Omental fat pad (tissue), 4 donors: ENCODE data around the gene FKBP2. TPM values are rescaled to one million over a fixed set of nuclear protein-coding genes. Genes with fewer than 3 reads are reported as not detected.

Experiments used
- ATAC-seq: fragments of 150-250 bp; one replicate; pipeline ENCODE4 v1.9.1; 2016; ENCODE audit warnings: mild to moderate bottlenecking, moderate library complexity; ENCODE audit not compliant: low FRiP score
- DNase-seq: peaks from one replicate; pipeline ENCODE4 v3.0.0-alpha.2; 2019; ENCODE audit warnings: low spot score
- total RNA-seq, 4 donors: library from RNA; depleted of rRNA; stranded (reverse); fragments of >200 nt; gene quantifications; one replicate each; pipeline ENCODE4 v1.1.0, GENCODE V29; 2016
- TF ChIP-seq, protein P1 (sequence below), 3 donors: fragments of 450-650 bp; IDR thresholded peaks; one replicate each; pipeline ENCODE4 v1.5.1; 2016 to 2017; ENCODE audit warnings: antibody characterized with exemption in 3 of 3, mild to moderate bottlenecking in 3 of 3, moderate library complexity in 2 of 3

FKBP2 gene
- total RNA-seq, 4 donors from 2014 or later, result 41.8 to 78.5 (median 49.5) TPM

DNA sequence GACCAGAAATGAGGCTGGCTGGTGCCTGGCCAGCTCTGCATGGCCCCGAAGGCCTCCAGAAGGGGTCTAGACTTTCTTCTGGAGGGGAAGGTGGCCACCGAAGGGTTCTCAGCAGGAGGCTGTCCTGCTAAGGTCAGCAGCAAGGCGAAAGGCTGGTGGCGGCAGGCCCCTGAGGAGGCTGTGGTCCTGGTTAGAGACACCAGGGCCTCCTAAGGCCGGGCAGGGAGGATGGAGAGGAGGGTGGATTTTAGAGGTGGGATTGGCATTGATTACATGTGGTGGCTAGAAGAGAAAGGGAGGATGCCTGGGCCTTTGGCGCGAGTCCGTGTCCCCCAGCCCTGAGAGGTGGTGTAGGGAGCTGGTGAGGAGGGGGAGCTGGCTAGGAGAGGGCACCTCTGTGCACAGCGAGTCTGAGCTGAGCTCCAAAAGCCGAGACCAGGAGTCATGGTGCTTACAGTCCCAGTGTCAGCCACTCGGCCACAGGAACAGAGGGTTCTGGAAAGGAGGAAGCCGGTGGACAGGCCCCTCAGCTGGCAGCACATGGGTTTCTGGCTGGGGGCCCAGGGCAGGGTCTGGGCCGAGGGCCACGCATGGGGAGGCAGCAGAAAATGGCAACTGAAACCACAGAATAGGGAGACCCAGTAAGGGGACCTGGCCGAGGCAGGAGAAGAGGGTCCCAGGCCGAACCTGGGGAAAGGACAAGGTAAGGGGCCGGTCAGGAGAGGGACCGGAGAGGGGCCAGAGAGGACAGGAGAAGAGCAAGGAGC is 31.9 kb upstream of the FKBP2 start:
- no peak for ATAC-seq
- TF ChIP-seq, protein P1, sequence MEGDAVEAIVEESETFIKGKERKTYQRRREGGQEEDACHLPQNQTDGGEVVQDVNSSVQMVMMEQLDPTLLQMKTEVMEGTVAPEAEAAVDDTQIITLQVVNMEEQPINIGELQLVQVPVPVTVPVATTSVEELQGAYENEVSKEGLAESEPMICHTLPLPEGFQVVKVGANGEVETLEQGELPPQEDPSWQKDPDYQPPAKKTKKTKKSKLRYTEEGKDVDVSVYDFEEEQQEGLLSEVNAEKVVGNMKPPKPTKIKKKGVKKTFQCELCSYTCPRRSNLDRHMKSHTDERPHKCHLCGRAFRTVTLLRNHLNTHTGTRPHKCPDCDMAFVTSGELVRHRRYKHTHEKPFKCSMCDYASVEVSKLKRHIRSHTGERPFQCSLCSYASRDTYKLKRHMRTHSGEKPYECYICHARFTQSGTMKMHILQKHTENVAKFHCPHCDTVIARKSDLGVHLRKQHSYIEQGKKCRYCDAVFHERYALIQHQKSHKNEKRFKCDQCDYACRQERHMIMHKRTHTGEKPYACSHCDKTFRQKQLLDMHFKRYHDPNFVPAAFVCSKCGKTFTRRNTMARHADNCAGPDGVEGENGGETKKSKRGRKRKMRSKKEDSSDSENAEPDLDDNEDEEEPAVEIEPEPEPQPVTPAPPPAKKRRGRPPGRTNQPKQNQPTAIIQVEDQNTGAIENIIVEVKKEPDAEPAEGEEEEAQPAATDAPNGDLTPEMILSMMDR (IDR thresholded peaks at IDR 0.05), result no peak
- DNase-seq, result no peak

DNA sequence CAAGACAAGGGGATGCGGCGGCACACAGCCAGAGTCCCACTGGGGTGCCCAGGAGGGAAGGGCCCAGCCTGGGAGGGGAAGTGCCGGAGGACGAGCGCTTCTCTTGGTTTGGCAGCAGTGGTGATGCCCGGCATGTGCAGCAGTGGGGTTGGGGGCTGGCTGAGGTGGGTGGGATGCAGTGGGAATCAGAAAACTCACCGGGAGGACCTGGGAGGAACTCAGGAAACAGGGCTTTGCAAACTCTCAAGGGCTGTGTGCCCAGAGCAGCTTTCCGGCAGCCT is 31.4 kb upstream of the FKBP2 start:
- no peak for DNase-seq
- TF ChIP-seq, protein P1 (IDR thresholded peaks at IDR 0.05), result no peak
- ATAC-seq, result no peak

- TF ChIP-seq, protein P1 (IDR thresholded peaks at IDR 0.05), result no peak
- no peak for DNase-seq
- no peak for ATAC-seq
Measured at GRCh38 chr11:64210301-64211020, 30.4 kb upstream of the FKBP2 start.

DNA sequence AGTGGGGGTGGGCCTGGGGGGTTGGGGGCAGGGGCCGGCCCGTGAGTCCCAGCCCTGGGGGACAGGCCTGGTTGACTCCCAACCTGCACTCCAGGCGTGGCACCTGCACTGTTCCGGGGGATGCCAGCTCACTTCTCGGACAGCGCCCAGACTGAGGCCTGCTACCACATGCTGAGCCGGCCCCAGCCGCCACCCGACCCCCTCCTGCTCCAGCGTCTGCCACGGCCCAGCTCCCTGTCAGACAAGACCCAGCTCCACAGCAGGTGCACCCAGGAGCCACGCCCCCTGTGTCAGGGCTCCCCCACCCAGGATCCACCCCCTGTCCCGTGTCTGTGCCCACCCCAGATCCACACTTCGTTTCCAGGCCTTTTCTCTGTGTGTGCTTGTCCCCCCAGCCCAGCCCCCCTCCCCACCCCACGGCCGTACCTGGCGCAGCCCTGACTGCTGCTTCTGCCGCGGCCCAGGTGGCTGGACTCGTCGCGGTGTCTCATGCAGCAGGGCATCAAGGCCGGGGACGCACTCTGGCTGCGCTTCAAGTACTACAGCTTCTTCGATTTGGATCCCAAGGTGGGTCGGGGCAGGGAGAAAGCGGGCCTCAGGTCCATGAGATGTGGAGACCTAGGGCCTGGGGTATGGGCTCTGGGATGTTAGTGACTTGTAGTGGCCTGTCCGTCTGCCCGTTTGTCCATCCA is 29.6 kb upstream of the FKBP2 start:
- no peak for ATAC-seq
- TF ChIP-seq, protein P1 (IDR thresholded peaks at IDR 0.05), result no peak
- DNase-seq, result no peak

- TF ChIP-seq, protein P1 (IDR thresholded peaks at IDR 0.05), result no peak
- ATAC-seq, result no peak
- DNase-seq, result no peak
Measured at GRCh38 chr11:64216879-64217278, 24.0 kb upstream of the FKBP2 start.

GRCh38 chr11:64218628-64219353 is 22.1 kb upstream of the FKBP2 start:
- ATAC-seq (peak; percentile 19), DNase-seq (no peak)
- TF ChIP-seq, protein P1 (IDR thresholded peaks at IDR 0.05), result no peak
